IMR-90 (cell line): ENCODE results near the gene KCNIP3. TPM values are rescaled to one million over a fixed set of nuclear protein-coding genes. Genes with fewer than 3 reads are reported as not detected.

ENCODE experiments used
- ATAC-seq: fragments of 200-7000 bp; cut with Tn5 transposase; 2 replicates; pipeline ENCODE4 v1.9.1; 2020; ENCODE audit warnings: low read depth, mild to moderate bottlenecking, moderate library complexity
- BruUV-seq: library from RNA; stranded (reverse); fragments of 400-500 nt; replicated peaks from 2 replicates; lab custom pipeline; 2021; lab: Mats Ljungman, UMichigan
- CTCF ChIA-PET: fragments of 300-600 bp; formaldehyde crosslinking; extraction: SDS; loops from one replicate; lab custom pipeline; 2021; ENCODE audit warnings: antibody characterized with exemption; lab: Yijun Ruan, JAX
- POLR2A ChIA-PET: fragments of 300-600 bp; sonication (Branson Sonifier 250); formaldehyde crosslinking; loops from one replicate; lab custom pipeline; 2022; ENCODE audit warnings: antibody characterized with exemption; ENCODE audit not compliant: unreplicated experiment; lab: Charles Lee
- DNase-seq: peaks from one replicate; pipeline ENCODE4 v3.0.0; 2013
- H2AFZ ChIP-seq: replicated peaks from 2 replicates; pipeline ENCODE3; 2013; ENCODE audit warnings: low read length, mild to moderate bottlenecking; ENCODE audit not compliant: poor library complexity
- H2AK5ac ChIP-seq: 2 replicates; pipeline ENCODE4 v1.6.1; 2013; ENCODE audit warnings: low read depth, low read length, inconsistent platforms
- H2AK9ac ChIP-seq: replicated peaks from 2 replicates; pipeline ENCODE3; 2013; ENCODE audit warnings: mild to moderate bottlenecking, low read depth, low read length, moderate library complexity; ENCODE audit not compliant: poor library complexity
- H2BK120ac ChIP-seq: 2 replicates; pipeline ENCODE4 v1.6.1; 2013; ENCODE audit warnings: low read depth, low read length, inconsistent platforms
- H2BK15ac ChIP-seq: 3 replicates; pipeline ENCODE4 v1.6.1; 2013; ENCODE audit warnings: low read depth, low read length, inconsistent platforms
- H2BK20ac ChIP-seq: 2 replicates; pipeline ENCODE4 v1.6.1; 2013; ENCODE audit warnings: low read depth, mild to moderate bottlenecking, inconsistent platforms, low read length, moderate library complexity
- H2BK5ac ChIP-seq: 2 replicates; pipeline ENCODE4 v1.6.1; 2013; ENCODE audit warnings: mild to moderate bottlenecking, low read depth, low read length, inconsistent platforms; ENCODE audit not compliant: poor library complexity, severe bottlenecking
- H3K14ac ChIP-seq: replicated peaks from 2 replicates; pipeline ENCODE4 v1.6.1; 2013; ENCODE audit warnings: low read depth, low read length, inconsistent platforms
- H3K18ac ChIP-seq: 2 replicates; pipeline ENCODE4 v1.6.1; 2013; ENCODE audit warnings: low read depth, low read length, control low read depth
- H3K23ac ChIP-seq: 2 replicates; pipeline ENCODE4 v1.6.1; 2013; ENCODE audit warnings: low read depth, low read length, inconsistent platforms
- H3K27ac ChIP-seq: 2 replicates; pipeline ENCODE4 v1.5.1; 2013; ENCODE audit warnings: mild to moderate bottlenecking, control low read depth, low read length; ENCODE audit not compliant: insufficient read depth
- H3K27me3 ChIP-seq: 2 replicates; pipeline ENCODE4 v1.6.1; 2013; ENCODE audit warnings: low read length; ENCODE audit not compliant: control insufficient read depth, insufficient read depth
- H3K36me3 ChIP-seq: 2 replicates; pipeline ENCODE4 v1.6.1; 2013; ENCODE audit warnings: low read length, mixed read lengths; ENCODE audit not compliant: control insufficient read depth, insufficient read depth
- H3K4ac ChIP-seq: 2 replicates; pipeline ENCODE4 v1.6.1; 2013; ENCODE audit warnings: low read depth, low read length, inconsistent platforms
- H3K4me1 ChIP-seq: 2 replicates; pipeline ENCODE4 v1.6.1; 2013; ENCODE audit warnings: low read length, mixed read lengths; ENCODE audit not compliant: control insufficient read depth, insufficient read depth
- H3K4me2 ChIP-seq: 2 replicates; pipeline ENCODE4 v1.6.1; 2013; ENCODE audit warnings: low read depth, mild to moderate bottlenecking, control low read depth, low read length, moderate library complexity
- H3K4me3 ChIP-seq: 2 replicates; pipeline ENCODE4 v1.5.1; 2013; ENCODE audit warnings: low read depth, mild to moderate bottlenecking, control low read depth, low read length, moderate library complexity; ENCODE audit not compliant: insufficient read depth
- H3K56ac ChIP-seq: 2 replicates; pipeline ENCODE4 v1.6.1; 2013; ENCODE audit warnings: low read length, inconsistent platforms; ENCODE audit not compliant: insufficient read depth; ENCODE audit errors: extremely low read depth
- H3K79me1 ChIP-seq, 2 experiments: 2 replicates each; pipeline ENCODE4 v1.6.1; 2013; ENCODE audit warnings: low read length in 2 of 2, inconsistent platforms in 1 of 2, low read depth in 1 of 2
- H3K9ac ChIP-seq: 2 replicates; pipeline ENCODE4 v1.6.1; 2013; ENCODE audit warnings: low read depth, low read length, control low read depth
- H3K9me1 ChIP-seq: 2 replicates; pipeline ENCODE4 v1.6.1; 2013; ENCODE audit warnings: low read length, inconsistent platforms; ENCODE audit not compliant: insufficient read depth
- H3K9me3 ChIP-seq: 2 replicates; pipeline ENCODE4 v1.6.1; 2013; ENCODE audit warnings: low read length; ENCODE audit not compliant: control insufficient read depth, insufficient read depth
- H4K20me1 ChIP-seq: 2 replicates; pipeline ENCODE4 v1.6.1; 2013; ENCODE audit warnings: low read length, inconsistent platforms; ENCODE audit not compliant: insufficient read depth
- H4K5ac ChIP-seq: 2 replicates; pipeline ENCODE4 v1.6.1; 2013; ENCODE audit warnings: mild to moderate bottlenecking, low read depth, low read length, control low read depth
- H4K8ac ChIP-seq, 2 experiments: 2 replicates each; pipeline ENCODE4 v1.6.1; 2013; ENCODE audit warnings: low read depth in 2 of 2, low read length in 2 of 2, control low read depth in 1 of 2, inconsistent platforms in 1 of 2
- H4K91ac ChIP-seq: 2 replicates; pipeline ENCODE4 v1.6.1; 2013; ENCODE audit warnings: low read depth, low read length, inconsistent platforms; ENCODE audit not compliant: insufficient read depth
- CTCF ChIP-seq: conservative IDR thresholded peaks from 2 replicates; pipeline ENCODE4 v1.5.1; 2012; ENCODE audit warnings: mild to moderate bottlenecking, low read depth, low read length, improper control_type of control experiment
- MXI1 ChIP-seq: IDR thresholded peaks from 2 replicates; pipeline ENCODE4 v1.6.1; 2012; ENCODE audit warnings: low read depth, mild to moderate bottlenecking, low read length, moderate library complexity, borderline replicate concordance
- WGBS, 2 experiments: methylation state at CpG; one replicate each; pipeline versions ENCODE4 v1.1.5 to v1.1.7; 2013; ENCODE audit warnings: missing lambda C conversion rate in 2 of 2; ENCODE audit not compliant: insufficient read length in 1 of 2; ENCODE audit errors: extremely low coverage in 2 of 2; 5-methylcytosine and 5-hydroxymethylcytosine counted together
- dilution Hi-C: fragments of 300-500 bp; cut with HindIII; formaldehyde crosslinking; loops from one replicate; pipeline ENCODE4 v1.14.3; 2018; ENCODE audit warnings: low sequenced_read_pairs; ENCODE audit not compliant: unreplicated experiment
- in situ Hi-C: fragments of 300-500 bp; cut with MboI; formaldehyde crosslinking; loops from 3 replicates; pipeline ENCODE4 v1.14.3; 2019; ENCODE audit warnings: low sequenced_read_pairs, inconsistent platforms, mixed read lengths
- intact Hi-C: fragments of 100-400 bp; cut with micrococcal nuclease; formaldehyde crosslinking; loops from 2 replicates; pipeline ENCODE4 v1.10.0; 2022
- polyA plus RNA-seq, 3 experiments: library from polyadenylated mRNA; depleted of rRNA; stranded (reverse); fragments of >200 nt; gene quantifications; 2 replicates each; pipeline ENCODE4 v1.2.3, GENCODE V29; 2012; ENCODE audit warnings: low replicate concordance in 1 of 3
- total RNA-seq: library from RNA; depleted of rRNA; stranded (reverse); fragments of >200 nt; gene quantifications from 2 replicates; pipeline ENCODE4 v1.2.3, GENCODE V29; 2012

The KCNIP3 gene
- total and polyA plus RNA-seq, 2 of the 4 experiments (the other 2 are of a cell fraction), result 0.72 to 1.4 TPM

- intact Hi-C loops, result loop anchor here (5.0 kb wide), 2 partner anchors 227 to 378 kb away; partner anchors contain the start of gene MRPS5
- BruUV-seq, result no TSS peak
- CTCF ChIA-PET, result no interaction called here
Measured at GRCh38 chr2:95349568-95350322, 52.6 kb downstream of the KCNIP3 start.

More at GRCh38 chr2:95349568-95350322, 52.6 kb downstream of the KCNIP3 start:
- H2BK20ac ChIP-seq, result no peak overlapping the region
- no peak overlapping the region for H4K5ac ChIP-seq
- no peaks in the 10 kb centered on the region for H3K9me1 ChIP-seq
- no peak overlapping the region for H3K18ac ChIP-seq
- no peak overlapping the region for H2AK5ac ChIP-seq
- no peak overlapping the region for H3K9ac ChIP-seq
- H3K4me1 ChIP-seq, result peaks cover 3% of the 10 kb centered on the region; the same call in 1 of the 2 replicates
- in situ Hi-C loops, result no loop called here
- H3K79me1 ChIP-seq, result no peaks in the 10 kb centered on the region
- dilution Hi-C loops, result no loop called here
- 82% methylated on average over 5 of the region's 12 CpGs; no CpG with 5 or more reads in 1 of the 2 experiments for WGBS, 2 experiments
- H4K91ac ChIP-seq, result no peak overlapping the region
- no peak overlapping the region for H2BK5ac ChIP-seq
- POLR2A ChIA-PET, result no interaction called here
- H2BK15ac ChIP-seq, result no peak overlapping the region
- no peak overlapping the region for H2BK120ac ChIP-seq
- no peaks in the 10 kb centered on the region for H4K20me1 ChIP-seq
- no peak overlapping the region for H3K14ac ChIP-seq
- TF ChIP-seq CTCF (no peak), MXI1 (no peak)
- no peak overlapping the region for H3K4ac ChIP-seq
- H3K27me3 ChIP-seq, result peaks cover 2% of the 10 kb centered on the region; the same call in 1 of the 2 replicates
- no peak overlapping the region for H3K56ac ChIP-seq
- H4K8ac ChIP-seq, result no peak overlapping the region
- no peak overlapping the region for H3K23ac ChIP-seq
- no peaks in the 10 kb centered on the region for H3K36me3 ChIP-seq
- H3K27ac ChIP-seq, result no peak overlapping the region
- H3K4me3 ChIP-seq, result no peak overlapping the region
- H2AK9ac ChIP-seq, result peak overlapping the region; percentile 19
- no peak overlapping the region for H2AFZ ChIP-seq
- no peaks in the 10 kb centered on the region for H3K9me3 ChIP-seq
- DNase-seq (no peak), ATAC-seq (no peak)
- no peak overlapping the region for H3K4me2 ChIP-seq
